GM19467 (cell line): ENCODE data around the gene LRRC15.

Experiments used
- ATAC-seq: cut with Tn5 transposase; IDR thresholded peaks from one replicate; pipeline ENCODE4 v1.9.1; 2021; ENCODE audit warnings: mild to moderate bottlenecking, moderate library complexity; ENCODE audit not compliant: unreplicated experiment

Gene LRRC15

DNA sequence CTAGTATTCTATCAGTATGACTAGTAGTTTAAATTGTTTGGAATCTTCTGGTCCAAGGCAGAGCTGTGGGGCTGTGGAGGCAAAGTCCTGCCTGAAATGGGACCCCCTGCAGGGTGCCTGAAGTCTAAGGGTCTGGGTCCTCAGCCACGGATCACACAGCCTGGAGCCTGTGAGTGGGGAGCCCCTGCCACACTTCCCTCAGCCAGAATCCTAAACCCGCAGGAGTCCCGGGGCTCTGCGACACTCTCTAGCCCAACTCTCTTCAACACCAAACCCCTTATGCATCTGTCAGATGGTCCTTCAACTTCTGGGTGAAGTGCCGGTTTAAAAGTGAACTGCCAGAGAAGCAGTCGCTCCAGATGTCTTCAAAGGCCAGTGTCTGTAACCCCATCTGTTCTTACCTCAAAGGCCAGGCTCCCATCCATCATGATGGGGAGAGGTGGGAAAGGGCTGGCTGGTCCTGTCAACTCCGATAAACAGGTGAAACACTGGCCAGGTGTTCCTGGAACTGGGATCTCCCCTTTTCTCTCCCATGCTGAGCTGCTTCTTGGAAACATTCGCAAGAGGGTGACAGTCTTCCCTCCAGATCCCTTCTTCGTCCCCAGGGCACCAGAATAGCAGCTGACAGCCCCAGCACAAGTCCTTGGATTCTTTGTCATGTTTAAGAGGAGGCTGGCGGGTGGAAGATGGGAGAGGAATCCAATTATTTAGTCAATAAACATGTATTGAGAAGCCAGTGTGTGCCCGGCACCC is 64.0 kb downstream of the LRRC15 start:
- ATAC-seq, result no peak
